WTC11 (cell line): ENCODE results near the gene RANBP17.
"Not testable (repeated sequence)": the region's sequence is repeated elsewhere in the genome, so short reads cannot be mapped to it uniquely, and the experiment has no call there.

Experiments
- ATF2 ChIP-seq: sonication (generic); formaldehyde crosslinking; IDR thresholded peaks from 2 replicates; pipeline ENCODE4 v1.8.1; 2022; ENCODE audit warnings: low read depth, missing genetic modification reagents, borderline replicate concordance
- CTCF ChIP-seq: fragments of 200-600 bp; IDR thresholded peaks from 2 replicates; pipeline ENCODE4 v1.8.0; 2022; ENCODE audit warnings: antibody characterized with exemption
- ETV6 ChIP-seq: sonication (generic); formaldehyde crosslinking; IDR thresholded peaks from 2 replicates; pipeline ENCODE4 v1.8.1; 2022; ENCODE audit warnings: mild to moderate bottlenecking, missing genetic modification reagents
- IRF1 ChIP-seq: sonication (generic); formaldehyde crosslinking; IDR thresholded peaks from 2 replicates; pipeline ENCODE4 v1.8.0; 2023; ENCODE audit warnings: missing genetic modification reagents
- JUN ChIP-seq: sonication (generic); formaldehyde crosslinking; IDR thresholded peaks from 2 replicates; pipeline ENCODE4 v1.8.0; 2023; ENCODE audit warnings: mild to moderate bottlenecking, missing genetic modification reagents
- MAX ChIP-seq: sonication (generic); formaldehyde crosslinking; IDR thresholded peaks from 2 replicates; pipeline ENCODE4 v1.8.0; 2022; ENCODE audit warnings: mild to moderate bottlenecking, missing genetic modification reagents
- NFE2L1 ChIP-seq: sonication (generic); formaldehyde crosslinking; IDR thresholded peaks from 2 replicates; pipeline ENCODE4 v1.8.1; 2023; ENCODE audit warnings: missing genetic modification reagents
- NR3C1 ChIP-seq: sonication (generic); formaldehyde crosslinking; conservative IDR thresholded peaks from 2 replicates; pipeline ENCODE4 v1.8.1; 2023; ENCODE audit warnings: low read depth, mild to moderate bottlenecking, missing genetic modification reagents
- SMAD3 ChIP-seq: sonication (generic); formaldehyde crosslinking; IDR thresholded peaks from 2 replicates; pipeline ENCODE4 v1.8.0; 2022; ENCODE audit warnings: missing genetic modification reagents, mild to moderate bottlenecking, borderline replicate concordance
- SMAD4 ChIP-seq: sonication (generic); formaldehyde crosslinking; IDR thresholded peaks from 2 replicates; pipeline ENCODE4 v1.8.0; 2022; ENCODE audit warnings: mild to moderate bottlenecking, missing genetic modification reagents
- SOX15 ChIP-seq: fragments of 250-450 bp; sonication (Bioruptor Pico); IDR thresholded peaks from 2 replicates; pipeline ENCODE4 v1.9.0; 2021; ENCODE audit warnings: mild to moderate bottlenecking
- ZNF121 ChIP-seq: sonication (generic); formaldehyde crosslinking; IDR thresholded peaks from 2 replicates; pipeline ENCODE4 v1.8.0; 2023; ENCODE audit warnings: missing genetic modification reagents
- ZNF671 ChIP-seq: fragments of 250-450 bp; sonication (Bioruptor Pico); IDR thresholded peaks from 2 replicates; pipeline ENCODE4 v1.8.0; 2021; ENCODE audit warnings: mild to moderate bottlenecking
- TF ChIP-seq, protein P1 (sequence below): sonication (generic); formaldehyde crosslinking; conservative IDR thresholded peaks from 2 replicates; pipeline ENCODE4 v1.8.1; 2022; ENCODE audit warnings: mild to moderate bottlenecking, missing genetic modification reagents

DNA sequence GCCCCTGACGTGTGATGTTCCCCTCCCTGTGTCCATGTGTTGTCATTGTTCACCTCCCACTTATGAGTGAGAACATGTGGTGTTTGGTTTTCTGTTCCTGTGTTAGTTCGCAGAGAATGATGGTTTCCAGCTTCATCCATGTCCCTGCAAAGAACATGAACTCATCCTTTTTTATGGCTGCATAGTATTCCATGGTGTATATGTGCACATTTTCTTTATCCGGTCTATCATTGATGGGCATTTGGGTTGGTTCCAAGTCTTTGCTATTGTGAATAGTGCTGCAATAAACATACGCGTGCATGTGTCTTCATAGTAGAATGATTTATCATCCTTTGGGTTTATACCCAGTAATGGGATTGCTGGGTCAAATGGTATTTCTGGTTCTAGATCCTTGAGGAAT is 316.4 kb downstream of the RANBP17 start:
- not testable (repeated sequence) for TF ChIP-seq SOX15 (CRISPR knock-in tag); SMAD3 (CRISPR knock-in tag); CTCF; NFE2L1 (CRISPR knock-in tag); ZNF671; ETV6 (CRISPR knock-in tag); SMAD4 (CRISPR knock-in tag); MAX (CRISPR knock-in tag); ATF2; ZNF121 (CRISPR knock-in tag); IRF1 (CRISPR knock-in tag); NR3C1; JUN (CRISPR knock-in tag)
- TF ChIP-seq, protein P1, sequence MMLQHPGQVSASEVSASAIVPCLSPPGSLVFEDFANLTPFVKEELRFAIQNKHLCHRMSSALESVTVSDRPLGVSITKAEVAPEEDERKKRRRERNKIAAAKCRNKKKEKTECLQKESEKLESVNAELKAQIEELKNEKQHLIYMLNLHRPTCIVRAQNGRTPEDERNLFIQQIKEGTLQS (CRISPR knock-in tag) = not testable (repeated sequence)
